ENCODE results near the gene IL17RE. TPM values are rescaled to one million over a fixed set of nuclear protein-coding genes. Genes with fewer than 3 reads are reported as not detected.
"Not testable (repeated sequence)": the region's sequence is repeated elsewhere in the genome, so short reads cannot be mapped to it uniquely, and the experiment has no call there.

Gene IL17RE
- total RNA-seq, 1 experiment from 2014 or later: 0.81 TPM

DNA sequence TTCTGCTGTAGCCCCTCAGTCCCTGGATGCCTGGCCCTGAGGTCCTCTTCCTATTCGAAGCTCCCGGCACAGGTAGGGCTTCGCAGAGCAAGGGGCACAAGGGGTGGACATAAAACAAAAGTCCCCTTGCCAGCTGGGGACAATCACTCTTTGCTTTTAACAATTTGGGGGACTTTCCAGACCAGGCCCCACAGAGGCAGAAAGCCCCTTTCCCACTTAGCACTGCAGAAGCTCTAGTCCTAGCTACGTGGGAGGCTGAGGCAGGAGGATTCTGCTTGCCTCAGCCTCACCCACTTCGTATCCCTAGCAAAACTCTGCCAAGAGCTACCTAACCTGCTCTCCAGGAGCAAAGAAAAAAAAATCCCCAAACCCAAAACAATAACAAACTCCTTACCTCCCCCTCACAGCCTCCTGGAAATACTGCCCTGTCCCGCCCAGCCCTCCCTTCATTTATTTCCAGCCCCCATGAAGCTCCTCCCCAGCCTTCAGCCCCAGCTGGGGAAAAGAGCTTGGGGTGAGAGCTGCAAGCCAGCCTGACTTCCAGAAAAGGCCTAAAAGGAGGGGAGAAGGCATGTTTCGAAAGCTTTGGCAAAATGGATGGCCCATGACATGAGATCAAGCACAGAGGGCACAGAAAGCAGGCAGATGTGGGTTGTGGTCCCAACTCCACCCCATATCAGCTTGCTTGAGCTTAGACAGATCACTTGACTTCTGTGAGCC, 22.7 kb upstream of the IL17RE start, which contains the start of gene CIDEC:
Gene CIDEC (minus strand): TSS at position 424 of the 720 bp plus-strand sequence. CDS start 1,767 bp downstream, outside the sequence.
- no peak for DNase-seq (ENCODE audit: low spot score)

DNA sequence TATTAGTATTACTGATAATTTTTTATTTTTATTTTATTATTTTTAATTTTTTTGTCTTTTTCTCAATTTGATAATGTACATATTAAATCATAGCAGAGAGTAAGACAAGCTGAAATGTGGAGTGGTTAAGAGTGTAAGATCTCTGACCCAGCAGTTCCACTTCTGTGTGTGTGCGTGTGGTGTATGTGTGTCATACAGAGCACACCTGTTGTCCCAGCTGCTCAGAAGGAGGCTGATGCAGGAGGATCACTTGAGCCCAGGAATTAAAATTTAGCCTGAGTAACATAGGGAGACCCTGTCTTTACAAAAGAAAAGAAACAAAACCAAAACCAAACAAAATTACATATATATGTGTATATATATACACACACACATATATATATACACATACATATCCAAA, 21.2 kb upstream of the IL17RE start:
- no peak for DNase-seq (ENCODE audit: low spot score)

DNA sequence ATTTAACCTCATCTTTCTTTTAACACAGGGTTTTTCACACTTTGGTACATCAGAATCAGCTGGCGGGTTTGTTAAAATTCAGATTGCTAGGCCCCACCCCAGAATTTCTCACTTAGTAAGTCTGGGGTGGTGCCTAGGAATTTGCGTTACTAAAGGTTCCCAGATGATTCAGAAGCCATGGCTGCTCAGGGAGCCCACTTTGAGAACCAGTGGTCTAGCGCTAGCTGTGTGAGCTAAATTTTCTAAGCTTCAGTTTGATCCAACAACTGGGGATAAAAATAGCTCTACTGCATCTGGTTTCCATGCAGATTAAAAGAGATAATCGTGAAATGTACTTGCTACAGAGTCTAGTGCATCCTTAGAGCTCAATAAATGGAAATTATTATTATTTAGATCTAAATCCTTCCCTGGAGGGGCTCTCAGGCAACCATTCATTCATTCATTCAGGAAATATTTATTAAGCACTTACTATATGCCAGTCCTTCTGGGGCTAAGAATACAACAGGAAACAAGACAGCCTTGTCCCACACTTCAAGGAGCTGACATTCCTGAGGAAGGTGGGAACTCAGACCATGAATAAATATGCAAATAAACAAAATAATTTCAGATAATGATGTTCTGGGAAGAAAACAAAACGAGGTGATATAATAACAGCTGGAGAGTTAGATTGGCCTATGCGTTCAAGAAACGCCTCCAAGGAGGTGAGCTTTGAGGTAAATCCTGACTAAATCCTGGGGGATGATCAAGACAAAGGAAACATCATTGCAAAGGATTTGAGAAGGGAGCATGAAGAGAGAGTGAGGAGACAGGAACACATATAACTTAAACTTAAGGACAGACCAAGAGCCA, 18.7 kb upstream of the IL17RE start:
- DNase-seq (ENCODE audit: low spot score): peak; percentile 45

DNA sequence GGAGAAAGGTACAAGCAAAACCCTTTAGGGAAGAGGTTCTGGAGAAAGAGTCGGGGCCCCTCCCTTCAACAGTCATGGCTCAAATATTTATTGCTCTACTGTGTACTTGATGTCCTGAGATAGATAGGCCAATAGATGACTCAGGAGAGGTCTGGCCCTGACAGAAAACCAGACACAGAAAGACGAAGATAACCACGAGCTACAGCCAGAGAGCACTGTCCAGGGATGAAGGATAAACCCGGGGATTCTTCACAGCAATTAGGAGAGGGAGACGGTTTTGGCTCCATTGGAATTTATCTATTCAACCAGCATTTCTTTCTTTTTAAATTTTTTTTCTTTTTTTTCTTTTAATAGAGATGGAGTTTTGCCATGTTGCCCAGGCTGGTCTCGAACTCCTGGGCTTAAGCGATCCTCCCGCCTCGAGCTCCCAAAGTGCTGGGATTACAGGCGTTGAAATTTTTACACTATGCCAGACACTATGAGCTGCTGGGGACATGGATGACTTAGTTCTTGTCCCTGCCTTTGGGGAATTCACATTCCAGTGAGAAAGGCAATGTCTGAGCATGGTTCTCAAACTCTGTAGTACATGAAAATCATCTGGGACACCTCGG, 18.0 kb upstream of the IL17RE start:
- peak; percentile 93 for DNase-seq (ENCODE audit: low spot score)

DNA sequence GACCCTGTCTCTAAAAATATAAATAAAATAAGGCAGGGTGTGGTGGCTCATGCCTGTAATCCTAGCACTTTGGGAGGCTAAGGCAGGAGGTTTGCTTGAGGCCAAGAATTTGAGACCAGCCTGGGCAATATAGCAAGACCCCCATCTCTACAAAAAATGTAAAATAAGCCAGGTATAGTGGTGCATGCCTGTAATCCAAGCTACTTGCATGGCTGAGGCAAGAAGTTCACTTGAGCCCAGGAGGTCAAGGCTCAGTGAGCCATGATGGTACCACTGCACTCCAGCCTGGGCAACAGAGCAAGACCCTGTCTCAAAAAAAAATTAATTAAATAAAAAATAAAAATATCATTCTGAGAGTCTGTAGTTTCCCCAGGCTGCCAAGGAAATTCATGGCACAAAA, 16.3 kb upstream of the IL17RE start:
- no peak for DNase-seq (ENCODE audit: low spot score)

DNA sequence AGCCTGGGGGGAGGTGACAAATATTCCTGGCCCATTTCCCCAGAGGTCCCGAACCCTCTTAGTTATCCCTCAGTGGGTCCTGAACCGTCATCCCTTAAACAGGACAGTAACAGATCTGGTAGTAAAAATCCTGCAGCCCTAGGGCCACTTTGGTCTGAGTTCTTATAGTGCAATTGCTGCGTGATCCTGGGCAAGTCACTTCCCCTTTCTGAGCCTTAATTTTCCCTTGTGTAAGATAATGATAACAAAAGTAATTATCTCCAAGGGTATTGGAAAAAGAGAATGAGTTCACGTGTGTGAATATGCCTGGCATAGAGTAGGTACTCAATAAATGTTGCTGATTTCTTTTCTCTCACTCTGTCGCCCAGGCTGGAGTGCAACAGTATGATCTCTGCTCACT, 15.2 kb upstream of the IL17RE start:
- DNase-seq (ENCODE audit: low spot score): no peak

DNA sequence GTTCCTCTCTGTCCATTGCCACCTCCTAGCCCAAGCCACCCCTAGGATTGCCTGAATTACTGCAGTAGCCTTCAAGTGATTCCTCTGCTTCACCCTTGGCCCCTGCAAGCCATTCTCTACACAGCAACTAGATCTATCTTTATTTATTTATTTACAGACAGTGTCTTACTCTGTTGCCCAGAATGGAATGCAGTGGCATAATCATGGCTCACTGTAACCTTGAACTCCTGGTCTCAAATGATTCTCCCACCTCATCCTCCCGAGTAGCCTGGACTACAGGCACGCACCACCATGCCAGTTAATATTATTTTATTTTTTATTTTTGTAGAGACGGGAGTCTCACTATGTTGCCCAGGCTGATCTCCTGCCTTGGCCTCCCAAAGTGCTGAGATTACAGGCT, 14.1 kb upstream of the IL17RE start:
- DNase-seq (ENCODE audit: low spot score): no peak

DNA sequence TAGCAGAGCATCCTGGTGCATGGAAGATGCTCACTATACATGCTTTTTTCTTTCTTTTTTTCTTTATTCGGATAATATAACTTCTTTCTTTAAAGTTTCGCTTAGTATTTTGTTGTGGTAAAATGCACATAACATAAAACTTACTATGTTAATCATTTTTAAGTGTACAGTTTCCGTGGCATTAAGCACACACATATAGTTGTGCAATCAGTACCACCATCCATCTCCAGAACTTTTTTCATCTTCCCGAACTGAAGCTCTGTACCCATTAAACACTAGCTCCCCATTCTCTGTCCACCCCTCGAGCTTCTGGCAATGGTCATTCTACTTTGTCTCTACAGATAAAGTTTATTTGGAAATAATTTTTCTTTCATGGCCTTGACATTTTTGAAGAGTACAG, 13.2 kb upstream of the IL17RE start:
- DNase-seq (ENCODE audit: low spot score): no peak

- peak; percentile 86 for DNase-seq (ENCODE audit: low spot score)
Observed at GRCh38 chr3:9890249-9891071, 12.2 kb upstream of the IL17RE start, which contains the start of gene JAGN1. Gene JAGN1, plus strand, starts transcription at chr3:9890610. Its CDS starts 113 bp downstream, at chr3:9890723.

GRCh38 chr3:9891072-9891622, 11.5 kb upstream of the IL17RE start:
- DNase-seq (ENCODE audit: low spot score): no peak

DNA sequence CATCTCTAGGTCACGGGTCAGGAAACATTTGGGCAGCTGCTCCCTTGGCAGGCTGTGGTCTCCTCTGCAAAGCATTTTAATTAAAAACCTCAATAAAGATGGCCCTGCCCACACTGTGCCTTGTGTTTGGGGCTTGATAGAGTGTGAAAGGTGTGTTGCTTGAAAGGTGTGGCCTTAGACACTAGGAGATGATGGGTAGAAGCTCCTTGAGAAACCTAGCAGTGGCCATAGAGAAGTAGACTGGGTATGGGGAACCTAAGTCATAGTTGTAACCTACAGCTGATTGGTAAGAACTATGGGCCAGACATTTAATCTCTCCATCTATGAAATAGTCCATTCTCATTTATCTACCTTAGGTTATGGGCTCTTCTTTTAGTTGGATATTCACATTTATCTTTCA, 8.9 kb upstream of the IL17RE start:
- no peak for DNase-seq (ENCODE audit: low spot score)

DNA sequence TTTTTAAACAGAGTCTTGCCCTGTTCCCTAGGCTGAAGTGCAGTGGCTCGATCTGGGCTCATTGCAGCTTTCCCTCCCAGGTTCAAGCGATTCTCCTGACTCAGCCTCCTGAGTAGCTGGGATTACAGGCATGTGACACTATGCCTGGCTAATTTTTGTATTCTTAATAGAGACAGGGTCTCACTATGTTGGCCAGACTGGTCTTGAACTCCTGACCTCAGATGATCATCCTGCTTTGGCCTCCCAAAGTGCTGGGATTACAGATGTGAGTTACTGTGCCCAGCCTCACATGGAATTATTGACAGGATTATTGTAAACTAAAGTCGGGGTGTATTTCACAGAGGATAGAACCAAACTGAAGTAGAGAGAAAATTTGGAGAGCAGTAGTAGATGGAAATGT, 6.9 kb upstream of the IL17RE start:
- not testable (repeated sequence) for DNase-seq (ENCODE audit: low spot score)

GRCh38 chr3:9896755-9897407, 5.8 kb upstream of the IL17RE start:
- DNase-seq (ENCODE audit: low spot score): not testable (repeated sequence)

- peak; percentile 74 for DNase-seq (ENCODE audit: low spot score)
Observed at GRCh38 chr3:9897408-9898372, 5.0 kb upstream of the IL17RE start.

- no peak for DNase-seq (ENCODE audit: low spot score)
Observed at GRCh38 chr3:9898467-9899241, 4.0 kb upstream of the IL17RE start.

DNA sequence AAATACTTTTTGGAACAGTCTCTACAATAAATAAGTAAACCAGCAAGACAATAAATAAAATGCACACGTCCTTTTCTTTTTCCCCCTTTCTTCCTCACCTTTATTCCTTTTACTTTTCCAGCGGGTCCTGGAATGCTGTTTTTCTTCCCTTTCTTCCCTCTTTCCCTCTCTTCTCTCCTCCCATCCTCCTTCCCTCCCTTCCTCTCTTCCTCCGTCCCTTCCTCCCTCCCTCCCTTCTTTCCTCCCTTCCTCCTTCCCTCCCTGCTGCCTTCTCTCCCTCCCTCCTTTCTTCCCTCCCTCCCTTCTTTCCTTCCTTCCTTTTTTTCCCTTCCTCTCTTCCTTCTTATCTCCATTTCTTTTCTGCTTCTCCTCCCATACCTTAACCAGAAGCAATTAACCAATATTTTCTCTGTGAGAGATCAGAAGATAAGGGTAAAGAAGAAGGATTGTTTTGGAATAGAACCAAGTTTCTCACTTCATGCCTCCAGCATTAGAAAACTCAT, 3.3 kb upstream of the IL17RE start:
- DNase-seq (ENCODE audit: low spot score): no peak

DNA sequence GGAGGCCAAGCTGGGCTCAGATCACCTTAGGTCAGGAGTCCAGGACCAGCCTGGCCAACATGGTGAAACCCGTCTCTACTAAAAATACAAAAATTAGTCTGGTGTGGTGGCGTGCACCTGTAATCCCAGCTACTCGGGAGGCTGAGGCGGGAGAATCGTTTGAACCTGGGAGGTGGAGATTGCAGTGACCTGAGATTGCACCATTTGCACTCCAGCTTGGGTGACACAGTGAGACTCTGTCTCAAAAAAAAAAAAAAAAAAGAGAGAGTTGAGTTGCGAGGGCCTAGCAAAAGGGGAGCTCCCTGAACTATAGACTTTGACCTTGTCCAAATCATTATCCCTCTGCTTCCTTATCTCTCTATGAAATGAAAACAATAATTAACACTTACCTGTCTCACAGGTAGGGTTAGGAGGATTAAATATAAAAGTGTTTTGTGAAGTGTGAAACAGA, 1.7 kb upstream of the IL17RE start:
- not testable (repeated sequence) for DNase-seq (ENCODE audit: low spot score)

- DNase-seq (ENCODE audit: low spot score): no peak
Observed at GRCh38 chr3:9901967-9902366, 681 bp upstream of the IL17RE start.

Measured in A172 (cell line).